Esophagus (tissue), 2 donors: Measurements from ENCODE around the gene WIPF2. TPM values are rescaled to one million over a fixed set of nuclear protein-coding genes. Genes with fewer than 3 reads are reported as not detected.
A peak's percentile ranks its signal among the peaks of the same experiment; 100 is the strongest.
"Not testable (repeated sequence)": the region's sequence is repeated elsewhere in the genome, so short reads cannot be mapped to it uniquely, and the experiment has no call there.

Experiments
- H3K27ac ChIP-seq, 2 donors: one replicate each; pipeline ENCODE4 v1.5.1; 2013; ENCODE audit warnings: low read depth in 2 of 2, mild to moderate bottlenecking in 2 of 2, inconsistent platforms in 1 of 2, low read length in 1 of 2, moderate library complexity in 1 of 2
- H3K27me3 ChIP-seq, 2 donors: one replicate each; pipeline ENCODE4 v1.6.1; 2013; ENCODE audit warnings: low read length in 2 of 2, control low read depth in 1 of 2, mild to moderate bottlenecking in 1 of 2; ENCODE audit not compliant: insufficient read depth in 2 of 2, control insufficient read depth in 1 of 2
- H3K36me3 ChIP-seq, 2 donors: one replicate each; pipeline ENCODE4 v1.6.1; 2013; ENCODE audit warnings: low read length in 1 of 2; ENCODE audit not compliant: control insufficient read depth in 2 of 2, insufficient read depth in 2 of 2
- H3K4me1 ChIP-seq, 2 donors: one replicate each; pipeline ENCODE4 v1.6.1; 2013; ENCODE audit warnings: low read length in 1 of 2; ENCODE audit not compliant: control insufficient read depth in 2 of 2, insufficient read depth in 2 of 2
- H3K4me3 ChIP-seq, 2 donors: one replicate each; pipeline ENCODE4 v1.5.1; 2013; ENCODE audit warnings: low read length in 2 of 2, mild to moderate bottlenecking in 2 of 2, low read depth in 1 of 2, moderate library complexity in 1 of 2
- H3K9me3 ChIP-seq, 2 donors: one replicate each; pipeline ENCODE4 v1.6.1; 2013; ENCODE audit warnings: mild to moderate bottlenecking in 2 of 2, low read depth in 1 of 2, low read length in 1 of 2, moderate library complexity in 1 of 2; ENCODE audit not compliant: control insufficient read depth in 2 of 2, insufficient read depth in 1 of 2
- WGBS, 2 donors: extraction: QIAGEN DNeasy Blood & Tissue Kit; methylation state at CpG; one replicate each; pipeline ENCODE4 v1.1.7; 2013; 5-methylcytosine and 5-hydroxymethylcytosine counted together
- polyA plus RNA-seq, 2 donors: library from polyadenylated mRNA; stranded (reverse); fragments of 200-250 nt; gene quantifications; one replicate each; pipeline ENCODE4 v1.2.3, GENCODE V29; 2013
- donor health status: healthy with polysubstance abuse.
- donor health status: Bipolar disorder and iron deficiency.

The WIPF2 gene
- polyA plus RNA-seq, 2 donors, result 9.1 to 15.3 TPM

- no peaks in the 10 kb centered on the region for H3K27me3 ChIP-seq
- H3K4me3 ChIP-seq, result peak within 1 kb of the TSS; percentile 56 to 72
- H3K27ac ChIP-seq, result peak within 1 kb of the TSS; percentile 36 to 72
- H3K4me1 ChIP-seq, result peaks cover 0 to 2% of the 10 kb centered on the region in 2 donors
- H3K36me3 ChIP-seq, result no peaks in the 10 kb centered on the region
- WGBS, 2 donors, result 0 to 1% methylated on average over 47 of the region's 47 CpGs
- H3K9me3 ChIP-seq, result no peaks in the 10 kb centered on the region
Observed at GRCh38 chr17:40287494-40288369, 68.6 kb downstream of the WIPF2 start, which contains the start of gene CDC6. Gene CDC6, plus strand, starts transcription at chr17:40287879. Its CDS starts 1,542 bp downstream, at chr17:40289421.

- H3K4me3 ChIP-seq, result no peak overlapping the region
- H3K9me3 ChIP-seq, result no peaks in the 10 kb centered on the region
- no peak overlapping the region for H3K27ac ChIP-seq
- H3K36me3 ChIP-seq, result no peaks in the 10 kb centered on the region
- H3K27me3 ChIP-seq, result no peaks in the 10 kb centered on the region
- WGBS, 2 donors, result 48 to 52% methylated on average over 4 of the region's 4 CpGs
- peaks cover 0 to 2% of the 10 kb centered on the region in 2 donors for H3K4me1 ChIP-seq
Observed at GRCh38 chr17:40290629-40291280, 71.7 kb downstream of the WIPF2 start.

GRCh38 chr17:40291281-40291664, 72.2 kb downstream of the WIPF2 start:
- peaks cover 0 to 2% of the 10 kb centered on the region in 2 donors for H3K4me1 ChIP-seq
- WGBS, 2 donors, result 83 to 85% methylated on average over 2 of the region's 2 CpGs
- no peaks in the 10 kb centered on the region for H3K36me3 ChIP-seq
- no peak overlapping the region for H3K4me3 ChIP-seq
- no peak overlapping the region for H3K27ac ChIP-seq
- H3K9me3 ChIP-seq, result no peaks in the 10 kb centered on the region
- H3K27me3 ChIP-seq, result no peaks in the 10 kb centered on the region

GRCh38 chr17:40293363-40293762, 74.3 kb downstream of the WIPF2 start:
- 81% methylated on average over 1 of the region's 1 CpG for WGBS, 2 donors
- Histone ChIP-seq H3K36me3 (no peaks in the 10 kb centered on the region), H3K4me3 (no peak overlapping the region), H3K27ac (no peak overlapping the region), H3K4me1 (no peaks in the 10 kb centered on the region), H3K9me3 (no peaks in the 10 kb centered on the region), H3K27me3 (no peaks in the 10 kb centered on the region)

GRCh38 chr17:40295488-40296436, 76.7 kb downstream of the WIPF2 start:
- Histone ChIP-seq H3K27me3 (no peaks in the 10 kb centered on the region), H3K36me3 (no peaks in the 10 kb centered on the region)
- WGBS, 2 donors, result 82 to 83% methylated on average over 5 of the region's 5 CpGs

GRCh38 chr17:40297511-40297910, 78.4 kb downstream of the WIPF2 start:
- no peak overlapping the region for H3K4me3 ChIP-seq
- H3K27ac ChIP-seq, result no peak overlapping the region
- H3K27me3 ChIP-seq, result no peaks in the 10 kb centered on the region
- H3K9me3 ChIP-seq, result no peaks in the 10 kb centered on the region
- H3K36me3 ChIP-seq, result no peaks in the 10 kb centered on the region
- WGBS, 2 donors, result 90 to 95% methylated on average over 2 of the region's 2 CpGs
- no peaks in the 10 kb centered on the region for H3K4me1 ChIP-seq

More at GRCh38 chr17:40295488-40296436, 76.7 kb downstream of the WIPF2 start:
- Histone ChIP-seq H3K4me1 (no peaks in the 10 kb centered on the region), H3K4me3 (no peak overlapping the region), H3K27ac (no peak overlapping the region), H3K9me3 (no peaks in the 10 kb centered on the region)

GRCh38 chr17:40298726-40299125, 79.6 kb downstream of the WIPF2 start:
- H3K27ac ChIP-seq, result no peak overlapping the region
- no peak overlapping the region for H3K4me3 ChIP-seq
- 62 to 66% methylated on average over 3 of the region's 3 CpGs for WGBS, 2 donors
- H3K36me3 ChIP-seq, result no peaks in the 10 kb centered on the region
- H3K4me1 ChIP-seq, result no peaks in the 10 kb centered on the region
- no peaks in the 10 kb centered on the region for H3K9me3 ChIP-seq
- no peaks in the 10 kb centered on the region for H3K27me3 ChIP-seq

GRCh38 chr17:40299159-40299757, 80.2 kb downstream of the WIPF2 start:
- not testable (repeated sequence) for H3K27ac ChIP-seq, H3K4me3 ChIP-seq, H3K27me3 ChIP-seq, H3K9me3 ChIP-seq, H3K36me3 ChIP-seq, H3K4me1 ChIP-seq
- WGBS, 2 donors, result 81 to 90% methylated on average over 7 of the region's 7 CpGs

GRCh38 chr17:40301315-40301714, 82.2 kb downstream of the WIPF2 start:
- Histone ChIP-seq H3K27me3 (no peaks in the 10 kb centered on the region), H3K27ac (no peak overlapping the region), H3K36me3 (no peaks in the 10 kb centered on the region), H3K4me3 (no peak overlapping the region), H3K9me3 (no peaks in the 10 kb centered on the region), H3K4me1 (peaks cover 0 to 1% of the 10 kb centered on the region in 2 donors)
- WGBS, 2 donors, result 60 to 69% methylated on average over 4 of the region's 4 CpGs
